GM18507 (cell line): ENCODE data around the gene CLCF1.

ENCODE experiments used
- DNase-seq: peaks from one replicate; pipeline ENCODE4 v3.0.0; 2011; ENCODE audit warnings: low read depth; ENCODE audit not compliant: insufficient read length; ENCODE audit errors: extremely low spot score
- FAIRE-seq: peaks from 2 replicates; lab custom pipeline; 2011; peaks lifted over from hg19 to GRCh38; lab: Jason Lieb, UNC

Gene CLCF1

DNA sequence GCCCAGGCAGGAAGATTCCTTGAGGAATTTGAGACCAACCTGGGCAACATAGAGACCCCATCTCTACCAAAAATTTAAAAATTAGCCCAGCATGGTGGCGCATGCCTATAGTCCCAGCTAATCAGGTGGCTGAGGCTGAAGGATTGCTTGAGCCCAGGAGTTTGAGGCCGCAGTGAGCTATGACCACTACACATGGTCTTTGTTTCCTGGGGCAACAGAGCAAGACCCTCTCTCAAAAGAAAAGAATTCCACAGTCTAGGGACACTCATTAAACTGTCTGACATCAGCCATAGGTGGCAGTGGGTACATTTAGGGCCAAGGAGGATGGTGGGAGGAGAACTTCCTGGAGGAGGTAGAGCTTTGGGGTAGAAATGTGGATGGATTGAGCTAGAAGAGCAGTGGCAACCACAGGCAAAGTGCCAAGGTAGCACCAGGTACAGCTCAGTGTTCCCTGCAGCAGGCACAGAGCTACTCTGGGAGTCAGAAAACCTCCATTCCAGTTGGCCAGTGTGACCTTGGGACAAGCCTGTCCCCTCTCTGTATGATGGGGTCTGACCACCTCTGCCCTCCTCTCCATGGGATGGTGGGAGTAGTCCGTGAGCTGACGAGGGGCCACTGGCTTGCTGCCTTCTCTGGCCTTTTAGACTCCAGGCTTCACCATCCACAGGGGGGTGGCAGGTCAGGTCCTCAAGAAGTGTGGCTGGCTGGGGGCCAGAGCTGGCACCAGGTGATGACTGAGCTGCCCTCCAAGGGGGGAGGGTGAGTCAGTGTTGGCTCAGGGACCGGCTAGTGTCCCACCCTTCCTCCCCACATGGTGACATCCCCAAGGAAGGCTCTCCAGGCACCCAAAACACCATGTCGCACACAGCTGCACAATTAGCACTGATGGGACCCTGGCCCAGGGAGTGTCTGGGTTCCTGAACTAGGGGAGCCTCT is 3.7 kb upstream of the CLCF1 start:
- DNase-seq = no peak

GRCh38 chr11:67376063-67376820 is 2.8 kb upstream of the CLCF1 start:
- no peak for DNase-seq
- no peak for FAIRE-seq

More for the DNA sequence above, 3.7 kb upstream of the CLCF1 start:
- FAIRE-seq = no peak

DNA sequence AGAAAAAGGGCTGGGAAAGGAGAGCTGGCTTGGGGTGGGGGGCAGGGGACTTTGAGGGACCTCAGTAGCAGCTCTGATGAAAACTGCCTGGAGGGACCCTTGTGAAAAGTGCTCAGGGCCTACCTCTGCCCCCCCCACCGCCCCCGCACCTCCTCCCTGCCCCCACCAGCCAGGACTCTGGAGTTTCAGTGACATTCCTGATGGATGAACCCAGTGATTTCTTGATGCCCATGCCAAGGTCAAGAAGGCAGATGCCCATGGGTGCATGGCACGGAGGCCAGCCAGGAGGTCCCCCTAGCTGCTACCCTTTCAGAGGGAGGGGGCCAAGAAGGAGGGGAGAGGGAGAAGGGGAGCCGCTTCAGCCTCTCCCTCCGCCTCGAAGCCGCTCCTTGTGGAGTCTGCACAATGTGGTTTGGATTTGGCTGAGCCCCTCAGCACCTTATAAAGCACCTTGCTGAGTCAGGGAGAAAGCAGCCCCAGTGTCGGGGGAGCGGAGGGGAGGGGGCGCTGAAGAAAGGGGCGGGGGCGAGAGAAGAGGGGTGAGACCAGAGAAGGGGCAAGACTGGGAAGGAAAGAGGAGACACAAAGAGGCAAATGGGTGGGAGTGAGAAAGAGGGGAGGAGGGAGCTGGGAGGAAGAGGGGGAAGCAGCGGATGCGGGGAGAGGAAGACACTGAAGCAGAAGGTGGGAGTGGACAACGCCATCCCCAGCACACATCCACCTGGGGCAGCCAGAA is 2.1 kb upstream of the CLCF1 start:
- DNase-seq = no peak
- FAIRE-seq = no peak

DNA sequence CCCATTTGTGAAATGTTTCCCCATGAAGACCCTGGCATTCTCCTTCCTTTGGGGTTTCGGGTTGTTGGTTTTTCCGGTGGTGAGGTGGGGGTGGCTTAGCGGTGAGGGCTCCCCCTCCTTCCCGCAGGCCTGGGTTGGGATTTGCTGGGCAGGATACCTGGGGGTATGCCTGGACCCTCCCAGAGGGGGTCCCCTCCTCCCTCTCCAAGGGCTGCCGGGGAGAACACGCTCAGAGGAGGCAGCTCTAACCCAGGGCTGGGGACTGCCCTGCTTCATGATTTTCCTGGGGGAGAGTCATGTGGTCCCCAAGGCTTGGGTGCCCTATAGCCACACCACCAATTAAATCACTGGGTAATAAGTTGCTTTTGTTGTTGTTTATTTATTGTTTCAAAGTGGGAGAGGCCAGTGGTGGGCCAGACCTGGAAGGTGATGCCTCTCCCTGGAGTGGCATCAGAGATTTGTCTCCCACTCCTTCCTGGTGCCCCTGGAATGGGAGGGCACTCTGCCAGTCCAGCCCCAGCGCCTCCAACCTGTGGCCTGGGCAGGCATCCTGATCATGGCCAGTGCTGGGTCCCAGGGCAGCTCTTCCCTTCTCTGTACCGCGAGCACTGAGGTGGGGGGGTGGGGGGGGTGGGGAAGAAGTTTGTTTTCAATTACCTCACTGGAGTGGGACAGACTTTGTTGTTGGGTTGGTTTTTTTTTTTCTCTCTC is 1.3 kb upstream of the CLCF1 start:
- DNase-seq (no peak), FAIRE-seq (no peak)

- peak; percentile 41 for FAIRE-seq
Measured at GRCh38 chr11:67373648-67374570, 511 bp upstream of the CLCF1 start.

GRCh38 chr11:67372321-67372992 is 941 bp downstream of the CLCF1 start:
- DNase-seq (no peak), FAIRE-seq (no peak)

More at GRCh38 chr11:67373648-67374570, 511 bp upstream of the CLCF1 start:
- DNase-seq = no peak

GRCh38 chr11:67371911-67372320 is 1.5 kb downstream of the CLCF1 start:
- DNase-seq (no peak), FAIRE-seq (no peak)

- FAIRE-seq = peak; percentile 47
Measured at GRCh38 chr11:67371189-67371910, 2.0 kb downstream of the CLCF1 start.

DNA sequence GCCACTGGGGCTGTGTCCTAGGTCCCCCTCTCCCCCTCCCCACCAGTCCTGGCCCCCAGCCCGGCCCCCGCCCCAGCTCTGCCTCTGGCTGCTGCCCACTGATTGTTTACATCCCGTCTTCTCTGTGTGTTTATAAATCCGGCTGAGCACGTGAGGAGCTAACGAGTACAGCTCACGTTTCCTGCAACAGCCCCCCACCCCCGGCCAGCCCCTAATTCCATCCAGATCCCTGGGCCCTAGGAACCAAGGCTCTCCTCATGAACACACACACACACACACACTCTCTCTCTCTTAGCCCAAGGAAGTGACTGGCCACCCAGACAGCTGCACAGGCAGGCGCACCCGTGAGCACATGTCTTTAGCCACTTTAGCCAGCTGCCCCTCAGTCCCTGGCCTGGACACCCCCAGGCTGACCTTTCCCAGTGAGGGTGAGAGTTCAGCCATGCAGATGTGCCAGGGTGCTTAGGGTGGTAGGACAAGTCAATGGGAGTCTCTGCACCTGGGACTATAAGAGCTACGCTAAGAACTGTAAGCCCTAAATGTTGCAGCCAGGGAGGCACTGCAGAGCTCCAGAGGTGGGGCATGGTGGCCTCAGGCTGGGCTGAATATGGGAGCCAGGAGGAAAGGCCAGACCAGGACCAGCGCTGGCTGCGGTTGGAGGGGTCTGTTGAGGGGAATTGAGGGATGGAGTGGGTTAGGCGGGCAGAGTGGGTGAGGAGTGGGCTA is 2.9 kb downstream of the CLCF1 start:
- FAIRE-seq (no peak), DNase-seq (no peak)

More at GRCh38 chr11:67371189-67371910, 2.0 kb downstream of the CLCF1 start:
- DNase-seq = no peak

- no peak for DNase-seq
- FAIRE-seq = no peak
Measured at GRCh38 chr11:67369801-67370284, 3.6 kb downstream of the CLCF1 start.

DNA sequence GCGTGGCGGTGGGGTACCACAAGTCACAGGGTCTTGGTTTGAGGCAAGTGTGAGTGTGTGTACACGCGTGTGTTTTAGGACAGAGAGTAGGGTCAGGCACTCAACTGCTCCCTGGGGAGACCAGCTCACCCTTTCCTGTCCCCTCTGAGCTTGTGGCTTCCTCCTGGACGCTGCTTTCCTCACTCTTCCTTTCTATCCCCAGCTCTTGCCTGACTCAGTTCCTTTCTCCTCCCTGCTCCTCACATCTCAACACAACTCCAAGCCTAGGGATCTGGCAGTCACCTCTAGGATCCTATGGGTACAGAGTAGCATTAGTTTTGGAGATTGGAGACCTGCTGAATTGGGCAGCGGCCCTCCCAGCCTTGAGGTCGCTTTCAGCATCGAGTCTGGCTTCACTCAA is 4.1 kb downstream of the CLCF1 start:
- FAIRE-seq = no peak

GRCh38 chr11:67368621-67369020 is 4.8 kb downstream of the CLCF1 start:
- peak; percentile 94 for FAIRE-seq

More for the DNA sequence above, 4.1 kb downstream of the CLCF1 start:
- no peak for DNase-seq

GRCh38 chr11:67367761-67368227 is 5.6 kb downstream of the CLCF1 start:
- FAIRE-seq = no peak
- no peak for DNase-seq

More at GRCh38 chr11:67368621-67369020, 4.8 kb downstream of the CLCF1 start:
- no peak for DNase-seq

DNA sequence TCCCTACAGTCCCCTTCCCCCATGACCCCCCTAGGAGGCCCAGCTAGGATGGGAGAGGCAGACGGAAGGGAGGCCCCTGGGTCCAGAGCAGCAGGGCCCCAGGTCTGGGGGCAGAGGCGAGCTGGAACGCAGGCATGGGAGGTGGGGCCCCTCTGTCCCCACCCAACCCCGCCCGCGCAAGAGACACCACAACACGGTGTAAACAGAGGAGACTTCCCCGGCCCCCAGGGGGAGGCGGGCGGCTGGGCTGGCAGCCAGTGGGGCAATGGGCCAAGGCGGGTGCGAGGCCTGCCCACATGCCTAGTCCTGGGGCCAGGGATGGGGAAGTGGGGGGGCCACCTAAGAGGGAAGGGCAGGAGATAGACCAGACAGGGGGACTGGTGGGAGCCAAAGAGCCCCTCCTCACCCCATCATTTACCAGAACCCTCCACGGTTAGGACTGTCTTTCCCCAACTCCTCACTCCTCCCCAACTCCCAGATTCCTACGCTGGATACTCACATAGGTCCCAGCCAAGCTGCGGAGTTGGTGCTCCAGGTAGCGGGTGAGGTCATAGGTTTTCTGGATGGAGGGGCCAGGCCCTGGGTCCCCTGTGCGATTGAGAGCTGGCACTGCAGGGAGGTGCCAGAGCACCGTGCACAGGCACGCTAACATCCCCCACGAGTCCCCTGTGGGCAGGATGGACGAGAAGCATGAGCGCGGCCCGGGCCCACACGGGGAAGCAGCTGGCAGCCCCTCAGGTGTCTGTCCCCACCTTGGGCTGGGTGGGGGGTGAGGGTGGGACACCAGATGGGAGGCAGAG is 6.2 kb downstream of the CLCF1 start:
- DNase-seq = no peak
- no peak for FAIRE-seq

GRCh38 chr11:67366546-67366945 is 6.9 kb downstream of the CLCF1 start:
- FAIRE-seq (no peak), DNase-seq (no peak)
